ENCODE measurements around the gene BLM.
"Not testable (repeated sequence)": the region's sequence is repeated elsewhere in the genome, so short reads cannot be mapped to it uniquely, and the experiment has no call there.

Gene BLM

GRCh38 chr15:90730290-90730689 is 13.1 kb downstream of the BLM start:
- DNase-seq (ENCODE audit: low read depth in 3 of 3, low spot score in 1 of 3) = no peak

GRCh38 chr15:90735923-90736322 is 18.8 kb downstream of the BLM start:
- DNase-seq (ENCODE audit: low read depth in 3 of 3, low spot score in 1 of 3) = no peak

GRCh38 chr15:90740545-90740944 is 23.4 kb downstream of the BLM start:
- DNase-seq (ENCODE audit: low read depth in 3 of 3, low spot score in 1 of 3) = not testable (repeated sequence)

GRCh38 chr15:90742087-90742486 is 24.9 kb downstream of the BLM start:
- DNase-seq (ENCODE audit: low read depth in 3 of 3, low spot score in 1 of 3) = no peak

GRCh38 chr15:90743407-90743806 is 26.3 kb downstream of the BLM start:
- no peak for DNase-seq (ENCODE audit: low read depth in 3 of 3, low spot score in 1 of 3)

GRCh38 chr15:90744759-90745402 is 27.7 kb downstream of the BLM start:
- no peak for DNase-seq (ENCODE audit: low read depth in 3 of 3, low spot score in 1 of 3)

- no peak for DNase-seq (ENCODE audit: low read depth in 3 of 3, low spot score in 1 of 3)
Measured at GRCh38 chr15:90749754-90750153, 32.6 kb downstream of the BLM start.

- no peak for DNase-seq (ENCODE audit: low read depth in 3 of 3, low spot score in 1 of 3)
Measured at GRCh38 chr15:90750186-90750585, 33.0 kb downstream of the BLM start.

GRCh38 chr15:90751300-90751825 is 34.2 kb downstream of the BLM start:
- DNase-seq (ENCODE audit: low read depth in 3 of 3, low spot score in 1 of 3) = no peak

GRCh38 chr15:90756916-90757315 is 39.8 kb downstream of the BLM start:
- DNase-seq (ENCODE audit: low read depth in 3 of 3, low spot score in 1 of 3) = no peak

- no peak for DNase-seq (ENCODE audit: low read depth in 3 of 3, low spot score in 1 of 3)
Measured at GRCh38 chr15:90757461-90757860, 40.3 kb downstream of the BLM start.

GRCh38 chr15:90760661-90761232 is 43.6 kb downstream of the BLM start:
- DNase-seq (ENCODE audit: low read depth in 3 of 3, low spot score in 1 of 3) = no peak

- no peak for DNase-seq (ENCODE audit: low read depth in 3 of 3, low spot score in 1 of 3)
Measured at GRCh38 chr15:90761629-90762028, 44.5 kb downstream of the BLM start.

- no peak for DNase-seq (ENCODE audit: low read depth in 3 of 3, low spot score in 1 of 3)
Measured at GRCh38 chr15:90762109-90762508, 45.0 kb downstream of the BLM start.

- DNase-seq (ENCODE audit: low read depth in 3 of 3, low spot score in 1 of 3) = no peak
Measured at GRCh38 chr15:90763366-90764099, 46.4 kb downstream of the BLM start.

GRCh38 chr15:90765531-90765930 is 48.4 kb downstream of the BLM start:
- DNase-seq (ENCODE audit: low read depth in 3 of 3, low spot score in 1 of 3) = no peak

- no peak for DNase-seq (ENCODE audit: low read depth in 3 of 3, low spot score in 1 of 3)
Measured at GRCh38 chr15:90765966-90766365, 48.8 kb downstream of the BLM start.

GRCh38 chr15:90769375-90769774 is 52.2 kb downstream of the BLM start:
- no peak for DNase-seq (ENCODE audit: low read depth in 3 of 3, low spot score in 1 of 3)

GRCh38 chr15:90773485-90773884 is 56.3 kb downstream of the BLM start:
- no peak for DNase-seq (ENCODE audit: low read depth in 3 of 3, low spot score in 1 of 3)

- DNase-seq (ENCODE audit: low read depth in 3 of 3, low spot score in 1 of 3) = no peak
Measured at GRCh38 chr15:90774731-90775514, 57.8 kb downstream of the BLM start.

GRCh38 chr15:90780916-90781315 is 63.8 kb downstream of the BLM start:
- DNase-seq (ENCODE audit: low read depth in 3 of 3, low spot score in 1 of 3) = no peak

- no peak for DNase-seq (ENCODE audit: low read depth in 3 of 3, low spot score in 1 of 3)
Measured at GRCh38 chr15:90782442-90782841, 65.3 kb downstream of the BLM start.

Measured in stimulated activated CD4-positive, alpha-beta T cell treated with anti-CD3 and anti-CD28 coated beads, TNF-alpha, amount 100 ng/mL, for 1 hour (primary cell).